ENCODE data around the gene SCN5A. TPM values are rescaled to one million over a fixed set of nuclear protein-coding genes. Genes with fewer than 3 reads are reported as not detected.

SCN5A gene
- total RNA-seq, 1 experiment from 2014 or later, result 4.7 TPM

GRCh38 chr3:38622336-38622735, 27.2 kb downstream of the SCN5A start:
- TF ChIP-seq CTCF (conservative IDR thresholded peaks at IDR 0.05) (no peak), EZH2 (IDR thresholded peaks at IDR 0.05; ENCODE audit: low read depth) (no peak)
- CTCF ChIA-PET, result no interaction called here

GRCh38 chr3:38620236-38620635, 29.3 kb downstream of the SCN5A start:
- intact Hi-C loops (cut with micrococcal nuclease; ENCODE audit: unreplicated experiment), result no loop called here
- Histone ChIP-seq H3K4me1 (replicated peaks; ENCODE audit: insufficient read depth) (no peaks in the 10 kb centered on the region), H3K9me2 (ENCODE audit: insufficient read depth) (no peaks in the 10 kb centered on the region), H3K9me3 (ENCODE audit: insufficient read depth, low read depth) (no peaks in the 10 kb centered on the region), H2AFZ (no peak overlapping the region), H4K20me1 (ENCODE audit: insufficient read depth) (no peaks in the 10 kb centered on the region), H3K4me3 (no peak overlapping the region), H3K27ac (no peak overlapping the region), H3K27me3 (ENCODE audit: insufficient read depth, low read depth) (peaks cover 40% of the 10 kb centered on the region), H3K36me3 (ENCODE audit: low read depth) (no peaks in the 10 kb centered on the region), H3F3A (ENCODE audit: insufficient read depth, low read depth) (no peaks in the 10 kb centered on the region), H3K4me2 (no peak overlapping the region), H3K79me2 (ENCODE audit: low read depth) (no peaks in the 10 kb centered on the region)
- ChIA-PET POLR2A (ENCODE audit: unreplicated experiment) (no interaction called here), CTCF (no interaction called here)
- no TSS peak for BruUV-seq (replicated peaks)
- DNase-seq, result no peak
- TF ChIP-seq CTCF (conservative IDR thresholded peaks at IDR 0.05) (no peak), EZH2 (IDR thresholded peaks at IDR 0.05; ENCODE audit: low read depth) (no peak)

More at GRCh38 chr3:38622336-38622735, 27.2 kb downstream of the SCN5A start:
- Histone ChIP-seq H3K9me3 (ENCODE audit: insufficient read depth, low read depth) (no peaks in the 10 kb centered on the region), H2AFZ (no peak overlapping the region), H3F3A (ENCODE audit: insufficient read depth, low read depth) (no peaks in the 10 kb centered on the region), H3K4me2 (no peak overlapping the region), H4K20me1 (ENCODE audit: insufficient read depth) (no peaks in the 10 kb centered on the region), H3K9me2 (ENCODE audit: insufficient read depth) (no peaks in the 10 kb centered on the region), H3K79me2 (ENCODE audit: low read depth) (no peaks in the 10 kb centered on the region), H3K27me3 (ENCODE audit: insufficient read depth, low read depth) (peaks cover 26% of the 10 kb centered on the region), H3K4me1 (replicated peaks; ENCODE audit: insufficient read depth) (no peaks in the 10 kb centered on the region), H3K27ac (no peak overlapping the region), H3K4me3 (no peak overlapping the region), H3K36me3 (ENCODE audit: low read depth) (no peaks in the 10 kb centered on the region)
- no TSS peak for BruUV-seq (replicated peaks)
- POLR2A ChIA-PET (ENCODE audit: unreplicated experiment), result no interaction called here
- intact Hi-C loops (cut with micrococcal nuclease; ENCODE audit: unreplicated experiment), result no loop called here
- DNase-seq, result no peak

GRCh38 chr3:38618343-38618742, 31.1 kb downstream of the SCN5A start:
- H3F3A ChIP-seq (ENCODE audit: insufficient read depth, low read depth), result no peaks in the 10 kb centered on the region
- no peak overlapping the region for H3K4me2 ChIP-seq
- H3K4me3 ChIP-seq, result no peak overlapping the region
- peaks cover 58% of the 10 kb centered on the region for H3K27me3 ChIP-seq (ENCODE audit: insufficient read depth, low read depth)
- POLR2A ChIA-PET (ENCODE audit: unreplicated experiment), result no interaction called here
- no peaks in the 10 kb centered on the region for H3K79me2 ChIP-seq (ENCODE audit: low read depth)
- no peaks in the 10 kb centered on the region for H3K4me1 ChIP-seq (replicated peaks; ENCODE audit: insufficient read depth)
- H3K9me3 ChIP-seq (ENCODE audit: insufficient read depth, low read depth), result no peaks in the 10 kb centered on the region
- H3K27ac ChIP-seq, result no peak overlapping the region
- no peaks in the 10 kb centered on the region for H4K20me1 ChIP-seq (ENCODE audit: insufficient read depth)
- no peak overlapping the region for H2AFZ ChIP-seq
- no peak for DNase-seq
- CTCF ChIA-PET, result no interaction called here
- H3K9me2 ChIP-seq (ENCODE audit: insufficient read depth), result no peaks in the 10 kb centered on the region
- no peak for TF ChIP-seq CTCF (conservative IDR thresholded peaks at IDR 0.05)
- no peak for TF ChIP-seq EZH2 (IDR thresholded peaks at IDR 0.05; ENCODE audit: low read depth)
- H3K36me3 ChIP-seq (ENCODE audit: low read depth), result no peaks in the 10 kb centered on the region
- intact Hi-C loops (cut with micrococcal nuclease; ENCODE audit: unreplicated experiment), result no loop called here
- no TSS peak for BruUV-seq (replicated peaks)

Measured in PC-9 (cell line).